ENCODE results near the gene MRPL55. TPM values are rescaled to one million over a fixed set of nuclear protein-coding genes. Genes with fewer than 3 reads are reported as not detected.
A peak's percentile ranks its signal among the peaks of the same experiment; 100 is the strongest.

Gene MRPL55
- polyA plus RNA-seq, 3 donors from 2014 or later: 125 to 230 (median 129) TPM

DNA sequence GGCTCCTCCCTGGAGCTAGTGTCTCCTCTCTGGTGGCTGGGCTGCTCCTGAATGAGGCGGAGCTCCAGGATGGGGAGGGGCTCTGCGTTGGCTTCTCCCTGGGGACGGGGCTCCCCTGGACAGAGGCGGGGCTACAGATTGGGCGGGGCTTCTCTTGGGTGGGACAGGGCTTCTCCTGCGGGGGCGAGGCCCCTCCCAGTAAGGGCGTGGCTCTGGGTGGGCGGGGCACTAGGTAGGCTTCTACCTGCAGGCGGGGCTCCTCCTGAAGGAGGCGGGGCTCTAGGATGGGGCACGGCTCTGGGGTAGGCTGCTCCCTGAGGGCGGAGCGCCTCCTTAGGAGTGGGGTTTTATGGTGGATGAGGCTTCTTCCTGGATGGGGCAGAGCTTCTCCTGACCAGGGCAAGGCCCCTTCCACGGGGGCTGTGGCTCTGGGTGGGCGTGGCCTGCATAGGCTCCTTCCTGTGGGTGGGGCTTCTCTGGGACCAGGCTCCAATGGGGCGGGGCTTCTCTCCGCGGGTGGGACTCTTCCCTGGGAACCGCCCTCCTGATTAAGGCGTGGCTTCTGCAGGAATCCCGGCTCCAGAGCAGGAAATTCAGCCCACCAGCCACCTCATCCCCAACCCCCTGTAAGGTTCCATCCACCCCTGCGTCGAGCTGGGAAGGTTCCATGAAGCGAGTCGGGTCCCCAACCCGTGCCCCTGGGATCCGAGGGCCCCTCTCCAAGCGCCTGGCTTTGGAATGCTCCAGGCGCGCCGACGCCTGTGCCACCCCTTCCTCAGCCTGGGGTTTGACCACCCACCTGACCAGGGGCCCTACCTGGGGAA, 49.3 kb downstream of the MRPL55 start:
- no peaks in the 10 kb centered on the region for H3K9me3 Mint-ChIP-seq
- H3K27me3 Mint-ChIP-seq (ENCODE audit: low read depth in 3 of 3): peaks cover 10 to 21% (median 20%) of the 10 kb centered on the region in 3 donors
- peak; percentile 41 to 52 (median 44) for DNase-seq
- H3K4me1 Mint-ChIP-seq: peaks cover 7 to 9% of the 10 kb centered on the region in 2 donors
- H3K36me3 Mint-ChIP-seq: peaks cover 0 to 4% (median 0%) of the 10 kb centered on the region in 3 donors
- peak overlapping the region; percentile 69 to 77 (median 73) for H3K4me3 Mint-ChIP-seq
- H3K27ac Mint-ChIP-seq: peak overlapping the region in 2 of 6 donors; percentile 40 to 62

GRCh38 chr1:228058949-228059633, 50.0 kb downstream of the MRPL55 start:
- peaks cover 0 to 4% (median 0%) of the 10 kb centered on the region in 3 donors for H3K36me3 Mint-ChIP-seq
- H3K27me3 Mint-ChIP-seq (ENCODE audit: low read depth in 3 of 3): peaks cover 12 to 25% (median 21%) of the 10 kb centered on the region in 3 donors
- H3K27ac Mint-ChIP-seq: peak overlapping the region in 1 of 6 donors; percentile 25
- peak overlapping the region; percentile 69 to 77 (median 73) for H3K4me3 Mint-ChIP-seq
- H3K9me3 Mint-ChIP-seq: no peaks in the 10 kb centered on the region
- peak; percentile 58 to 68 (median 61) for DNase-seq
- H3K4me1 Mint-ChIP-seq: peaks cover 7 to 9% of the 10 kb centered on the region in 2 donors

GRCh38 chr1:228058172-228058948, 50.7 kb downstream of the MRPL55 start:
- Mint-ChIP-seq H3K4me3 (peak overlapping the region in 3 of 5 donors; percentile 47 to 77 (median 73)), H3K36me3 (peaks cover 0 to 4% (median 0%) of the 10 kb centered on the region in 3 donors), H3K4me1 (peaks cover 7 to 9% of the 10 kb centered on the region in 2 donors), H3K27ac (peak overlapping the region in 3 of 6 donors; percentile 14 to 67 (median 25)), H3K27me3 (ENCODE audit: low read depth in 3 of 3) (peaks cover 12 to 25% (median 22%) of the 10 kb centered on the region in 3 donors), H3K9me3 (peaks cover 0 to 1% (median 0%) of the 10 kb centered on the region in 6 donors)
- no peak for DNase-seq

Other genes with a start within 250 kb of the MRPL55 start
- not detected for gene WNT9A, start 161.4 kb downstream of the MRPL55 start, polyA plus RNA-seq
- gene WNT3A, start 102.3 kb downstream of the MRPL55 start, polyA plus RNA-seq: not detected
- 100 to 1,000 TPM; 533 to 916 (median 674) TPM for gene ARF1, start 26.6 kb downstream of the MRPL55 start, polyA plus RNA-seq
- gene C1orf35, start 6.0 kb downstream of the MRPL55 start, polyA plus RNA-seq: 10 to 100 TPM in 2 of 3 donors, 1 to 10 TPM in 1; 1.8 to 21.7 (median 16.6) TPM
- 100 to 1,000 TPM; 516 to 803 (median 763) TPM for gene GUK1, start 31.0 kb upstream of the MRPL55 start, polyA plus RNA-seq
- not detected for gene GJC2, start 40.6 kb upstream of the MRPL55 start, polyA plus RNA-seq
- 1 to 10 TPM; 2.0 to 4.4 (median 2.0) TPM for gene IBA57, start 56.5 kb upstream of the MRPL55 start, polyA plus RNA-seq
- gene OBSCN, start 98.7 kb upstream of the MRPL55 start, polyA plus RNA-seq: 1 to 10 TPM in 1 of 3 donors, under 1 TPM in 1, not detected in 1; 0.19 to 1.9 TPM

All from immature natural killer cell (primary cell).